ENCODE results near the gene PSME4. TPM values are rescaled to one million over a fixed set of nuclear protein-coding genes. Genes with fewer than 3 reads are reported as not detected.

Gene PSME4
- total and polyA plus RNA-seq, 2 of the 13 experiments (the other 11 are each of a cell fraction or from before 2014, with no cell fraction given): 52.1 to 77.8 TPM

DNA sequence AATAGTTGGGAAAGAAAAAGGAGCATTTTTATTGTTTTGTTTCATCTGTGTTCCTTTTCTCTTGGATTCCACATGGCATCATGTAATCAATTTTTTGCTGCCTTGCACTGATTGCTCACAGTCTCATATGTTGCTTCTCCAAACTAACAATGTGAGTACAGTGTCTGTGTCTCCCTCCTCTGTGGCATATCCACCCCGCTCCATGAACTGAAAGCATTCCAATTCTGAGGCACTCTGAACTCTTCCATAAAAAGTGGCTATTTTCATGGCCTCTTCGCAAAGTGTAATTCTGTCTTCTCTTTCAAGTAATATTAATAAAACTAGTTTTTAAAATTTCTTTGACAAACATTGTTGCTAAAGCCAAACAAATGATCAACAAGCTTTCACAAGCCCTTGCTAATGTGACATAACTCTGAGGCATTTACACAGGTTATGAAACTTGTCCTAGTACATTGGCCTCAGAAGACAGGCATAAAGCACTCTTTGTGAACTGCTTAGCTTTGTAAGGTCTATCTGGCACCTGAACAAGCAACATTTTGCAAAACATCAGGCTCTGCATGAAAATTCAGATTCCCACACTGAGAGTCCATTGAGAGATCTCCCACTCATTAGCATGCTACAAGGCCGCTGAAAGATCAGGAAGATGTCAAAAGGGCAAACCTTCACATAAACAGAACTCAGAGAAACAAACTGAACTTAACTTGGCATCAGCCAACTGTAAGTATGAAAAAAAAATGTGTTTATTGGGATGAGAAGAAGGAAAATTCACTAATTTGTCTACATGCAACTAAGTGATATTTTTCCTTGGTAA is 144.0 kb downstream of the PSME4 start (continued):
- no peak; the same call in 1 of the 2 replicates for TF ChIP-seq ZNF460 (CRISPR knock-in tag; IDR thresholded peaks at IDR 0.05; ENCODE audit: borderline replicate concordance)
- TF ChIP-seq ZNF350 (CRISPR knock-in tag; IDR thresholded peaks at IDR 0.05; ENCODE audit: borderline replicate concordance, low read depth): no peak
- TF ChIP-seq CCDC6 (CRISPR knock-in tag; IDR thresholded peaks at IDR 0.05): peak; percentile 95
- peak; percentile 86; the same call in 1 of the 2 replicates for TF ChIP-seq MEF2D (CRISPR knock-in tag; IDR thresholded peaks at IDR 0.05)
- TF ChIP-seq HNRNPL (IDR thresholded peaks at IDR 0.05; ENCODE audit: low read depth, low read length): no peak
- TF ChIP-seq, protein P1, sequence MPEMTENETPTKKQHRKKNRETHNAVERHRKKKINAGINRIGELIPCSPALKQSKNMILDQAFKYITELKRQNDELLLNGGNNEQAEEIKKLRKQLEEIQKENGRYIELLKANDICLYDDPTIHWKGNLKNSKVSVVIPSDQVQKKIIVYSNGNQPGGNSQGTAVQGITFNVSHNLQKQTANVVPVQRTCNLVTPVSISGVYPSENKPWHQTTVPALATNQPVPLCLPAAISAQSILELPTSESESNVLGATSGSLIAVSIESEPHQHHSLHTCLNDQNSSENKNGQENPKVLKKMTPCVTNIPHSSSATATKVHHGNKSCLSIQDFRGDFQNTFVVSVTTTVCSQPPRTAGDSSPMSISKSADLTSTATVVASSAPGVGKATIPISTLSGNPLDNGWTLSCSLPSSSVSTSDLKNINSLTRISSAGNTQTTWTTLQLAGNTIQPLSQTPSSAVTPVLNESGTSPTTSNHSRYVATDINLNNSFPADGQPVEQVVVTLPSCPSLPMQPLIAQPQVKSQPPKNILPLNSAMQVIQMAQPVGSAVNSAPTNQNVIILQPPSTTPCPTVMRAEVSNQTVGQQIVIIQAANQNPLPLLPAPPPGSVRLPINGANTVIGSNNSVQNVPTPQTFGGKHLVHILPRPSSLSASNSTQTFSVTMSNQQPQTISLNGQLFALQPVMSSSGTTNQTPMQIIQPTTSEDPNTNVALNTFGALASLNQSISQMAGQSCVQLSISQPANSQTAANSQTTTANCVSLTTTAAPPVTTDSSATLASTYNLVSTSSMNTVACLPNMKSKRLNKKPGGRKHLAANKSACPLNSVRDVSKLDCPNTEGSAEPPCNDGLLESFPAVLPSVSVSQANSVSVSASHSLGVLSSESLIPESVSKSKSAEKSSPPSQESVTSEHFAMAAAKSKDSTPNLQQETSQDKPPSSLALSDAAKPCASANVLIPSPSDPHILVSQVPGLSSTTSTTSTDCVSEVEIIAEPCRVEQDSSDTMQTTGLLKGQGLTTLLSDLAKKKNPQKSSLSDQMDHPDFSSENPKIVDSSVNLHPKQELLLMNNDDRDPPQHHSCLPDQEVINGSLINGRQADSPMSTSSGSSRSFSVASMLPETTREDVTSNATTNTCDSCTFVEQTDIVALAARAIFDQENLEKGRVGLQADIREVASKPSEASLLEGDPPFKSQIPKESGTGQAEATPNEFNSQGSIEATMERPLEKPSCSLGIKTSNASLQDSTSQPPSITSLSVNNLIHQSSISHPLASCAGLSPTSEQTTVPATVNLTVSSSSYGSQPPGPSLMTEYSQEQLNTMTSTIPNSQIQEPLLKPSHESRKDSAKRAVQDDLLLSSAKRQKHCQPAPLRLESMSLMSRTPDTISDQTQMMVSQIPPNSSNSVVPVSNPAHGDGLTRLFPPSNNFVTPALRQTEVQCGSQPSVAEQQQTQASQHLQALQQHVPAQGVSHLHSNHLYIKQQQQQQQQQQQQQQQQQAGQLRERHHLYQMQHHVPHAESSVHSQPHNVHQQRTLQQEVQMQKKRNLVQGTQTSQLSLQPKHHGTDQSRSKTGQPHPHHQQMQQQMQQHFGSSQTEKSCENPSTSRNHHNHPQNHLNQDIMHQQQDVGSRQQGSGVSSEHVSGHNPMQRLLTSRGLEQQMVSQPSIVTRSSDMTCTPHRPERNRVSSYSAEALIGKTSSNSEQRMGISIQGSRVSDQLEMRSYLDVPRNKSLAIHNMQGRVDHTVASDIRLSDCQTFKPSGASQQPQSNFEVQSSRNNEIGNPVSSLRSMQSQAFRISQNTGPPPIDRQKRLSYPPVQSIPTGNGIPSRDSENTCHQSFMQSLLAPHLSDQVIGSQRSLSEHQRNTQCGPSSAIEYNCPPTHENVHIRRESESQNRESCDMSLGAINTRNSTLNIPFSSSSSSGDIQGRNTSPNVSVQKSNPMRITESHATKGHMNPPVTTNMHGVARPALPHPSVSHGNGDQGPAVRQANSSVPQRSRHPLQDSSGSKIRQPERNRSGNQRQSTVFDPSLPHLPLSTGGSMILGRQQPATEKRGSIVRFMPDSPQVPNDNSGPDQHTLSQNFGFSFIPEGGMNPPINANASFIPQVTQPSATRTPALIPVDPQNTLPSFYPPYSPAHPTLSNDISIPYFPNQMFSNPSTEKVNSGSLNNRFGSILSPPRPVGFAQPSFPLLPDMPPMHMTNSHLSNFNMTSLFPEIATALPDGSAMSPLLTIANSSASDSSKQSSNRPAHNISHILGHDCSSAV (CRISPR knock-in tag; IDR thresholded peaks at IDR 0.05; ENCODE audit: borderline replicate concordance): no peak
- peak; percentile 98 for TF ChIP-seq REPIN1 (CRISPR knock-in tag; IDR thresholded peaks at IDR 0.05; ENCODE audit: borderline replicate concordance, low read depth)
- TF ChIP-seq ZNF788 (CRISPR knock-in tag; IDR thresholded peaks at IDR 0.05; ENCODE audit: borderline replicate concordance): peak; percentile 17; the same call in 1 of the 2 replicates
- peak; percentile 79 for TF ChIP-seq KMT2B (CRISPR knock-in tag; IDR thresholded peaks at IDR 0.05)
- TF ChIP-seq NCOA5 (CRISPR knock-in tag; IDR thresholded peaks at IDR 0.05): no peak
- TF ChIP-seq ZNF430 (CRISPR knock-in tag; IDR thresholded peaks at IDR 0.05): 0 out of 2 replicates have a peak, but pooled peaks have one; percentile 78
- TF ChIP-seq NONO (IDR thresholded peaks at IDR 0.05): no peak
- TF ChIP-seq NONO (CRISPR knock-in tag; conservative IDR thresholded peaks at IDR 0.05): peak; percentile 94
- TF ChIP-seq SPEN (CRISPR knock-in tag; IDR thresholded peaks at IDR 0.05; ENCODE audit: low read depth): peak; percentile 85
- TF ChIP-seq, protein P2, sequence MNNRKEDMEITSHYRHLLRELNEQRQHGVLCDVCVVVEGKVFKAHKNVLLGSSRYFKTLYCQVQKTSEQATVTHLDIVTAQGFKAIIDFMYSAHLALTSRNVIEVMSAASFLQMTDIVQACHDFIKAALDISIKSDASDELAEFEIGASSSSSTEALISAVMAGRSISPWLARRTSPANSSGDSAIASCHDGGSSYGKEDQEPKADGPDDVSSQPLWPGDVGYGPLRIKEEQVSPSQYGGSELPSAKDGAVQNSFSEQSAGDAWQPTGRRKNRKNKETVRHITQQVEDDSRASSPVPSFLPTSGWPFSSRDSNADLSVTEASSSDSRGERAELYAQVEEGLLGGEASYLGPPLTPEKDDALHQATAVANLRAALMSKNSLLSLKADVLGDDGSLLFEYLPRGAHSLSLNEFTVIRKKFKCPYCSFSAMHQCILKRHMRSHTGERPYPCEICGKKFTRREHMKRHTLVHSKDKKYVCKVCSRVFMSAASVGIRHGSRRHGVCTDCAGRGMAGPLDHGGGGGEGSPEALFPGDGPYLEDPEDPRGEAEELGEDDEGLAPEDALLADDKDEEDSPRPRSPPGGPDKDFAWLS (CRISPR knock-in tag; IDR thresholded peaks at IDR 0.05; ENCODE audit: borderline replicate concordance): no peak
- TF ChIP-seq, protein P3, sequence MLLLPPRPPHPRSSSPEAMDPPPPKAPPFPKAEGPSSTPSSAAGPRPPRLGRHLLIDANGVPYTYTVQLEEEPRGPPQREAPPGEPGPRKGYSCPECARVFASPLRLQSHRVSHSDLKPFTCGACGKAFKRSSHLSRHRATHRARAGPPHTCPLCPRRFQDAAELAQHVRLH (CRISPR knock-in tag; IDR thresholded peaks at IDR 0.05; ENCODE audit: borderline replicate concordance, low read depth): peak; percentile 65; the same call in 1 of the 2 replicates
- TF ChIP-seq MIER2 (CRISPR knock-in tag; IDR thresholded peaks at IDR 0.05): peak; percentile 87
- peak; percentile 93 for TF ChIP-seq ZNF543 (CRISPR knock-in tag; IDR thresholded peaks at IDR 0.05)
- no peak for TF ChIP-seq ZSCAN31 (CRISPR knock-in tag; IDR thresholded peaks at IDR 0.05; ENCODE audit: low read depth)
- no peak for TF ChIP-seq ZBTB38 (CRISPR knock-in tag; IDR thresholded peaks at IDR 0.05)

All from HepG2 (cell line).